HG03457 (cell line): ENCODE measurements around the gene GPR153.

ENCODE experiments used
- ATAC-seq: cut with Tn5 transposase; IDR thresholded peaks from one replicate; pipeline ENCODE4 v1.9.1; 2021; ENCODE audit warnings: moderate number of reproducible peaks; ENCODE audit not compliant: unreplicated experiment

GPR153 gene

DNA sequence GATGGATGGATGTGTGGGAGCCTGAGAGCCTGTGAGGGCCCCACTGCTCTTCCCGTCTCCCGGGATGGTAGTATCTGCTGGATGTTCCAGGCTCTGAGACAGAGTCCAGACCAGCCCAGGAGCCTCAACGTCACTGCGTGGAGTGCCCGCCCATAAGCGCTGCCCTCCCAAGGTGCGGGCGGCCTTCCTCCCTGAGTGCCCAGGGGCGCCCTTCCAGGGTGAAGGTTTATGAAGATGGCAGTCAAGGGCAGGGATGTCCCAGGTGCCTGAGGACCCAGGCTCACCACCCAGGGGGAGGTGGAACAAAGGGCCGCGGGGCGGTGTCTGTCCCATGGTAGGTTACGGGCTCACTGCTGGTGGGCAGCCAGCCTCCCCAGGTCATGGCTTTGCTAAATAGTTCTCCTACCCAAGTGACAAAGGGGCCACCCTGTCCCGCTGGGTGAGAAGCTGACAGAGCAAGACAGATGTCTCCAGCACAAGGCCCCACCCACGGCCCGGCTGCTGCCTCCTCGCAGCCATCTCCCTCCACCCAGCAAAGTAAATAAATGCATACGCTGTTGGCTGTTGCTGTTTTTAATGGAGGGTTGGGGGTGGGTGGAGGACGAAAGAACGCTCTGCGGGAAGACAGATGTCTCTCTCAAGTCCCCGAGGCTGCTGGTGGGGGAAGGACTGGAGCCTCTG is 9.0 kb upstream of the GPR153 start:
- no peak for ATAC-seq

DNA sequence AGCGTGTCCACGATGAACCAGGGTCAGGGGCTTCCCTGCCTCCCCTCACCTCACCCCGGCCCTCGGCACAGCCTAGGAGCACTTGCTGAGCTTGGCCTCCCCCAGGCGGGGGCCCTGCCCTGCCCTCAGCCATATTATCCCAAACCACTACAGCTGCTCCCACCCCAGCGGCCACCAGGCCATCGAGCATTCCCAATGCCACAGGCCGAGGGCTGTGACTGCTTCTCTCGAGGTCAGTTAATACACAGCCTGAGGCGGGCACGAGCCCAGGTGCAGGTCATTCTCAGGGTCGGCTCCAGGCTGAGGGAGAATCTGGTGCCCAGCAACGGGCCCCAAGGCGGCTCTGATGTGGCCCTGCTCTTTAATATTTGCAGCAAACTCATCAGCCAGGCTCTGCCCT is 8.4 kb upstream of the GPR153 start:
- ATAC-seq, result no peak

DNA sequence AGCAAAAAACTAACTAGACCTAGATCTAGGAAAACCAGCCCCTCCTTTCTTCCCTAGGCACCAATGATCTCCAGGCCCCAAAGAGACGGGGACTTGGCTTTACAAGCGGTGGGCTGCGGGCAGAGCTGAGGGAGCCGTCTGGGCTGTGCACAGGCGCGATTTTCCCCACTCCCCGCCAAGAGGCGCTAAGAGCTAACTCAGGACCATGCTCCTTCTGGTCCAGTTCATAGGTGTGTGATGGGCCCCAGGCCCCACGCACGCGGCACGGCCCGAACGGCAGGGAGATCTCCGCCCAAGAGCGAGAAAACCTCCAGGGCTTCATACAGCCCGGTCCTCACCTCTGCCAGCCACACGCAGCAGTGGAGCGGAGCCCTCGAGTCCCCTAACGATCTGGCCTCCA is 7.5 kb upstream of the GPR153 start:
- no peak for ATAC-seq

DNA sequence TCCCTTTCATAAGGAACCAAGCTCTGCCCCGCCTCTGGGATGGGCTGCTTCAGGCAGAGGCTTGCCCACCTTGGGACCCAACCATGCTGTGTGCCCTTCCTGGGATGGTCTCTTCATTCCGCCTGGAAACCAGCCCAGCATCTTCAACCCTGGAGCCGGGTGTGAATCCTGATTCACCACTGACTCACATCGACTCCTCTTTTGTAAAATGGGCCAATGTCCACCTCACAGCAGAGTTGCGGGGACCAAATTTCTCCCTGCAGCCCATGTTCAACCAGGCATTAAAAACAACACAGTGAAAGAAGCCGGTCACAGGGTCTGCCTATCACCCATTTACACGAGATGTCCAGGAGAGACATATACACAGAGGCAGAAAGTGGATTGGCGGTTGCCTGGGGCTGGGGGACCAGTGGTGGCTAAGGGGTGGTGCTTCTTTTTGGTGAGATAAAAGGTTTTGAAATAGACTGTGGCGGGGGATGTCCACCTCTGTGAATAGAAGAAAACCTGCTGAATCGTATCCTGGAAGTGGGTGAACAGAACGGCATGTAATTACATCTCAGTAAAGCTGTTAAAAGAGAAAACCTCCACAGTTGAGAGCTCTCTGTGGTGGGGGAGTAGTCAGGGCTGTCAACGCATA is 6.9 kb upstream of the GPR153 start:
- ATAC-seq, result no peak

DNA sequence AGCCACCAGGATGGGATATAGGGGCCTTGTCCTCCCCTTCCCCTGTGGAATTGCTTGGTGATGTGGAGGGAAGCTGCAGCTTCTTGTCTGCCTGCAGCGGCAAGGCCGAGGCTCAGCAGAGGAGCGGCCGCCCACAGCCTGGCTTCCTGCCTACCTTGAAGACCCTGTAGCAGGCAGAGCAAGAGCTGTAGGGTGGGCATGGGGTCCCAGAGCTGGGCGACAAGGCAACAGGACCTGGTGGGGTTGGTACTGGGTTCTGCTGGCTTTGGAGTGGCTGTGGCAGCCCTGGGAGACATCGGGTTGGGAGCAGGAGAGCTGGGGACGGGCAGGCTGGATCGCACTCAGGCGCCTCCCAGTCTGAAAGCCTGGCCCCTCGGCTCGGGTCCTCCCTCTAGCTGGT is 5.7 kb upstream of the GPR153 start:
- ATAC-seq, result no peak

DNA sequence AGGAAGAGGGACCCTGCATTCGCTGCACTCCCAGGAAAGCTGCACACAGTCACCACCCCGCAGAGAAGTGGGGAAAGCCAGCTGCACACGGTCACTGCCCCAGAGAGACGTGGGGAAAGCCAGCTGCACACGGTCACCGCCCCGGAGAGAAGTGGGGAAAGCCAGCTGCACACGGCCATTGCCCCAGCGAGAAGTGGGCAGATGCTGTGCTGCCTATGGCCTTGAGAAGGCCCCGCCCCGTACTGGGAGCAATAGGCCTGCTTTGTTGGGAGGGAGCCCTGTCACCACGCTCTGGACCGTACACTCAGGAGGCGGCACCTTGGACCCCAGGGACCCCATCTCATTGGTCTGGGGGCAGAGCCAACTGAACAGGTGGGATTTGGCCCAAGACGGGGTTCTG is 4.3 kb upstream of the GPR153 start:
- ATAC-seq, result no peak

DNA sequence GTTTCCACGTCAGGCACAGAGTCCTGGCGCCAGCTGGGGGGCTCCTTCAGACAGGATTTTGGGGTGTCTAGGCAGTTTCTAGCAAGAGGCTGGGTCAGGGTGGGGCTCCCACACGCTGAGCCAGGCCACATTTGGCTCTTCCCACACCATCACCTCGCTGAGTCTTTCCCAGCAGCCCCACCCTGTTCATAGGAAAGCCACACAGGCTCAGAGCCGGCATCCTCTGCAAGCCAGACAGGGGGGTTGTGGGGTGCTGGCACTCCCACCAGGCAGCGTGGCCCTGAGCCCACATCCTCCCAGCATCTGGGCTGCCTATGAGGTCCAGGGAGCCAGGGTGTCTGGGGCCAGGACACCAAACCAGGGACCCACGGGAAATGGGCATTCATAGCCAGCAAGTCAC is 2.8 kb upstream of the GPR153 start:
- no peak for ATAC-seq

DNA sequence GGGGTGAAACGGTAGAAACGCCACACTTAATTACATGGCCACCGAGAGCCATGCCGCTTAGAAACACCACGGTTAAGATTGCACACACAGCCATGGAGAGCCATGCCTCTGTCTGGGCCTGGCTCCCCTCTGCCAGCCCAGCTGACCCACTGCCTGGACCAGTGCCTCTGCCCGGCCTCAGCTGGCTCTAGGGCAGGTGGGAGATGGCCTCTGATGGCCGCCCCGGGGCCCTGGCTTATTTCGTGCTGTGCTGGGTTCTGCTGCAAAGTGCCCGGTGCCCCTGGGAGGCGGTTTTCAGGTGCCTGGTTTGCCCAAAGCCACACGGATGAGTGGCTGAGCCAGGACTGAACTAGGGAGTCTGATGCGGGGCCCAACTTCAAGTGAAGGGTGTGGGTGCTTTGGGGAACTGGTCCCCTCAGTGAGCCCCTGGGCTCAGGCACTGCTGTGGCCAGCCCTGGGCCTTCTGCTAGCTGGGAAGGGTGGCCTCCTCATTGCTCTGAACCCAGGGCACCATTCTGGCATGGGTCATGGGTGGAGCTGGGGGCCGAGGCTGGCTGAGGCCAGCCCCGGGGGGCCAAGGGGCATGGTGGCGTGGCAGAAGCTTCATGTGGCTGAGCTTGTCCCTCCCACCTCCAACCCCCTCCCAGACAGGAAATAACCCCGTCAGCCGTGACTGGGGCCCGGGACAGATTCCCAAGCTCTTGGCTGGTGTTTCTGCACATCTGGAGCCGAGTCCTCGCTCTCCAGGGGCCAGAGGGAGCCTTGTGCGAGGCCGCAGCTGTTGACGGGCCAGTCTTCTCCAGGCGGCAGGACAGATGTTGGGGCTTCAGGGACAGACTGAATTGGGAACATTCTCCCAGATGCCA is 1.9 kb upstream of the GPR153 start:
- no peak for ATAC-seq

DNA sequence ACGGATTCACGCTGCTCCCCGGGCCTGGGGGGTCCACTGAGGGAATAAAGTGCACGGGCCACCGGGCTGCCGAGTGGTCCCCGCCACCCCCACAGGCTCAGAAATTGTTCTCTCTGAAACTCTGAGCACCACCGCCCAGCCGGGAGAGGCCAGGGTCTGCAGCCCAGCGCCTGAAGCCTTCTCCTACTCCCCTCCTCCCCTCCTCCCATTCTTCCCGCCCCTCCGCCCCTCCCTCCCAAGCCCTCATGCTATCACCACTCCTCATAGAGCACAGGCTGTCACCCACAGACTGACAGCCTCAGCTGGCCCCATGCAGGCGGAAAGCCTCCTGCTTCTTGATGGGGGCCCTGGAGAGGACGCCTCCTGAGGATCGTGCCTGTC is 707 bp upstream of the GPR153 start:
- no peak for ATAC-seq

DNA sequence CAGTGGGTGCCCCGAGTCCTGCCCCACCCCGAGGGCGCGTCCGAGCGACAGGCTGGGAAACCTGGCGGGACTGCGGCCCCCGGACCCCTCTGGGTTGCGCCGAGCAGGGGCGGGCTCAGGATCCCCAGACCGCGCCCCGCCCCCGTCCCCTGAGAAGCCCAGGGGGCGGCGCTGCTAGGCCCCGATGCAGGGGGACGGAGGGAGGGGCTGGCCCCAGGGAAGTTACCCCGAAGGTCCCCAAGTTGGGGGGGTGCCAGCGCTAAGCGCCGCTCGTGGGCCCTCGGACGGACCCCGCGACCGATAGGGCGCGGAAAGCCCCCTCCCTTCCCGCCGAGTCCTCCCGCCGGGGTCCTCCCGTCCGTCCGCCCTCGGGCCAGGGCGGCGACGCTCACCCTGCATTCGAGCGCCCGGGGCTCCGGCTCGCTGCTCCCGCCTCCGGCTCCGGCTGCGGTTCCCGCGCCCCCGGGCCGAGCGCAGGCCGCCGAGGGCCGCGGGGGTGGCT is 414 bp downstream of the GPR153 start:
- ATAC-seq, result no peak

DNA sequence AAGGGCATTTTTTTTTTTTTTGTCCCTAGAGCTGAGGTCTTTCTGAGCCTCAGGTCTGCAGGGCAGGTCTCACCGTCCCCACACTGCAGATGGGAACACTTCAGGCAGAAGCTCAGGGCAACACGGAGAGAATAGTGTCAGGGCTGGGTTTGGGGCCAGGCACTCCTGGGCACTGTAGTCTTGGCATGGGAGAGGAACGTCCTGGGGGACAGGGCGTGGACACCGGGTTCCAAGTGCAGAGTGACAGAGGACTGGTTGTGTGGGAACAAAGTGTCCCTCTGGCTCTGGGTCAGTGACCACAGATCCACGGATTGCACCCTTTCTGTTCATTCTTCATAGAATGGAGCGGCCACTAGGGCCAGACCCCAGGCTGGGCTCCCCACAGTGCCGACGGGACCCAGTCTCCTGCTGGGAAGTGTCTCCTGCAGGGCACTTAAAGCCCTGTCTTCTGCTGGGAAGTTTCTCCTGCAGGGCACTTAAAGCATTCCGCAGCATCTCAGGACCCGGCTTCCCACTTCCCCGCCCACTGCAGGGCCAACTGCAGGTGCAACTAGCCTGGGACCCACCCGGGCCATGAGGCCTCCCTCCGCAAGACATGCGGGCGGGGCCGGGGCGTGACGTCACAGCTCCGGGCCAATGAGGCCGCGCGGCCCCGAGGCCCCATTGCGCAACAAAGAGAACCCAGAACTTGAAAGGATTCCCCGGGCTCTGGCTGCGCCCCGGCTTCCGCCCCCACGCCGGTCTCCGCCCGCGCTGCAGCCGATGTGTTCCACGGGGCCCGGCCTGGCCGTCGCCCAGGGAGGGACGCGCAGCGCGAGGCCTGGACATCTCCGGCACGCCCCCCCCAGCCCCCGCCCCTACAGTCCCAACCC is 1.2 kb downstream of the GPR153 start:
- ATAC-seq, result no peak

DNA sequence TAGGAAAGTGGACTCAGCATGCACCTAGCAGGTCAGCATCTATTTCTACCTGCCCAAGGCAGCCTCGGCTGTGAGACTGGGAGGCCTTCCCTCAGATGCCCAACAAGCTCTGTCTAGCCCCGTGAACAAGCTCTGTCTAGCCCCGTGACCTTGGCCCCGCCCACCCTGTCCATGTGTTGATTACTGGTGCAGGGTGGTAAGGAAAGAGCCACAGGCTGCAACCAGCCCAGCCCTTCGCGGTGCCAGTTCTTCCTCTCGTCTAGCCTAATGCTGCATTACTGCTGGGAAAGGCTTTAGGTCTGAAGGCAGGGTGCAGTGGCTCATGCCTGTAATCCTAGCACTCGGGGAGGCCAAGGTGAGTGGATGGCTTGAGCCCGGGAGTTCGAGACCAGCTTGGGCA is 2.2 kb downstream of the GPR153 start:
- no peak for ATAC-seq

DNA sequence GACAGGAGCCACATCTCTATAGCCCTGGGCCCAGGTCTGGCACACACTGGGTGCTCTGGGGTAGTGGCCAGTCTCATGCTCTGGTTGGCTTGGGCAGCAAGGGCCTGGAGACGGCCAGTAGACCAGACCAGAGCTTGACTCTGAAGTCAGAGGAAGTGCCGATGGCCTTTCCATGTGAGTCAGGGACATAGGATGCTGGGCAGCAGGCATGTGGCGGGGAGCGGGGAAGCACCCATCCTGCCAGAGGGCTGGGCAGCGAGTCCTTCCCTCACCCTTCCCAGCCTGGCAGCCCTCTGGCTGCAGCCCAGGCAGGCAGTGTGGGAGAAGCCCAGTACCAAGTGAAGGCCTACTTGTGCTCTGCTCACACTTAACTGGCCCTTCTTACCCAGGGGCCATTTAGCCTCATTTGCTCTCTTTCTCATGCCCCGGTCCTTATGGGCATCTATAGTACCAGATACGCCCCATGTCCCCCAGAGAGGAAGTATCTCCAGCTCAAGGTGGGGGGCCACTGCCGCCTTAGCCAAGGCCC is 3.3 kb downstream of the GPR153 start:
- ATAC-seq, result no peak

DNA sequence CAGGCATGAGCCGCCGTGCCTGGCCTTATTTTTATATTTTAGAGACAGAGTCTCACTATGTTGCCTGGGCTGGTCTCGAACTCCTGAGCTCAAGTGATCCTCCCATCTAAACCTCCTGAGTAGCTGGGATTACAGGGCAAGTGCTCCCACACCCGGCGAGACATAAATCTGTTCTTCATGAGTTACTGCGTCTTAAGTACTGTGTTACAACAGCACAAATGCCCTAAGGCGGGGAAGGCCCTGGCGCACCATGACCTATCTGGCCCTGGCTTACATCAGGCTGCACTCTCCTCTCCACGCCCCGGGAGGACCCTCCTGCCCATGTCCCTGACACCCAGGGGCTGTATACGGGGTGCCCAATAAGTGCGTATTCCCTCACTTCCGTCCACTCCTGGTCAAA is 4.3 kb downstream of the GPR153 start:
- no peak for ATAC-seq

DNA sequence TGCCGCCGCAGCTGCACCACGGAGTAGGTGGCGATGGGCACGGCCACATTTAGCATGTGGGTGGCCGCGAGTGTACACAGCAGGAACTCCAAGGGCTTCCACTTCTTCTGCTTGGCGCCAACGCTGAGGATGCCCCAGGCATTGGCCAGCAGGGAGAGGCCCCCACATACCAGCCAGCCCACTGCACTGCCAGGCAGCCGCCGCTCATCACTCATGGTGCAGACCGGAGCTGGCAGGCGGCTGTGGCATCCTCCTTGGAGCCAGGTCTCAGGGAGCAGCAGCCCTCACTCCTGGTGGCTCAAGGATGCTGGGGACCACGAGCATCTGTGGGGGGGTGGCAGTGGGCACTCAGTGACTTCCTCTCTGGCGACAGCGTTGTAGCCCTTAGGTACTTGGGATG is 6.2 kb downstream of the GPR153 start:
- ATAC-seq, result no peak

DNA sequence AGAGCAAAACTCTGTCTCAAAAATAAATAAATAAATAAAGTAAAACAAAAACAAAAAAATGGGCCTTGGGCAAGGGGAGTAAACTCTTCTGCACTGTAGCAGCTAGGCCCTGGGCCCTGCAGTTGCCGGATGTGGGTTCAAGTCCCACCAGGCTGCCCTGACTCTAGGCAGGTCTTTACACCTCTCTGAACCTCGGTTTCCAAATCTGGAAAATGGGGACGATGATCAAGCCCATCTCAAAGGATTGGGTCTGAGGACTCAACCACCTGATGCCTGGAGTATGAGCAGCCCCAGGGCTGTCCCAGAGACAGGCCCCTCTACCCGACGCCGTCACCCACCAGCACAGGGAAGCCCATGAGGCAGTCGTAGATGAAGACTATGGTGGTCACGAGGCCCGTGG is 7.5 kb downstream of the GPR153 start:
- no peak for ATAC-seq

DNA sequence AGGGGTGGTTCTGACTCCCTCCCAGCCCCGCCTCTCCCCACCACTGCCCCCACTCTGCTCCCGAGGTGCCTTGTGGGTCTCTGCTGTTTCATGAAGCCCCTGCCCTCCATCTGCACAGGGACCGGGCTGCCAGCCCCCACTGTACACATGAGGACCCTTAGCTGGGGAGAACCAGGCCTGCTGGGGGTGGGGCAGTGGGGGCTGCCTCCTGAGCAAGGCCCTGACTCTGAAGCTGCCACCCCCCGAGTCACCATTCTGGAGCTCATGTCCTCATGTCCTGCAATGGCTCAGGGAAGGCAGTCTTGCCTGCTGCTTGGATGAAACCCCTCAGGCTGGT is 8.6 kb downstream of the GPR153 start:
- ATAC-seq, result no peak

DNA sequence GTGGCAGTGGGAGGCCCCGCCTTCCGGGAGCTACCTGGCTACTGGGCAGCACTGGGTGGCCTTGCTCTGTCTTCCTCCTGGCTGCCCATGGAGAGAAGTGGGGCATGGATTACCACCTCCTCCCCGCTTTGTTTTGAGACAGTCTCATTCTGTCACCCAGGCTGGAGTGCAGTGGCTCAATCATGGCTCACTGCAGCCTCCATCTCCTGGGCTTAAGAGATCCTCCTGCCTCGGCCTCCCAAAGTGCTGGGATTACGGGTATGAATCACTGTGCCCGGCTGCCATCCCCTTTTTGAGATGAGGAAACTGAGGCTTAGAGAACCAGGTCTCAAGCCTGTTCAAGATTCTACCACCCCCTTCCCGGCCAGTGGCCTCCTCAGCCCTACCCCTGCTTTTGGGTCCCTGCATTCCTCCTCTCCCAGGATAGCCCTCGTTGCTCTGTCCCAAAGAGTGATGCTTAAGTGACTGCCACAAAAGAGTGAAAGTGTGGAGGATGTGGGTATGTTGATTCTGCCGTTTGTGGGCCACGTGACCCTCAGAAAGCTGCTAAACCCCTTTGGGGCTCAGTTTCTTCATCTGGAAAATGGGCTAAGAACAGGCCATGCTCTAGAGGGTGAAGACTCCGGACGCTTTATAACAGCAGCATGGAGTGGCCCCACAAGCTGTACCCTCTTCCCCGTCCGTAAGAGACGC is 9.1 kb downstream of the GPR153 start:
- no peak for ATAC-seq

DNA sequence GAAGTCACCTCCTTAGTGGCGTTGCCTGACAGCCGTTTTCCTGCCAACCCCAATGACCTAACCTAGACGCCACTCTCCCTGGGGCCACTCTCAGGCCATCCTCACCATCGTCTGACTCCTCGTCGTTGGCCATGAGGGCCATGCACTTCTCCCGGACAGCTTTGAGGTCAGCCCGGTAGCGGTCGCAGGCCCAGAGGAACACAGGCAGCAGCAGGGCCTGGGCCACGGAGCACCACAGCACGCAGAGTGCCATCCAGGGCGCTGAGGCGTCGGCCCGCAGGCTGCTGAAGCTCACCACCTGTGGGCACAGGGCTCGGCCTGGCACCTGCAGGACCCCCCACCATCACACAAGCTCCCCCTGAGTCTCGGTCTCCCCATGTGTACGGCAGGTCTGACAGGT is 9.7 kb downstream of the GPR153 start:
- no peak for ATAC-seq
